8988T (cell line): Measurements from ENCODE around the gene PARD3B.

Source experiments
- DNase-seq: peaks from one replicate; pipeline ENCODE4 v3.0.0; 2011

The PARD3B gene

GRCh38 chr2:205079173-205079572, 533.9 kb downstream of the PARD3B start:
- DNase-seq = no peak

DNA sequence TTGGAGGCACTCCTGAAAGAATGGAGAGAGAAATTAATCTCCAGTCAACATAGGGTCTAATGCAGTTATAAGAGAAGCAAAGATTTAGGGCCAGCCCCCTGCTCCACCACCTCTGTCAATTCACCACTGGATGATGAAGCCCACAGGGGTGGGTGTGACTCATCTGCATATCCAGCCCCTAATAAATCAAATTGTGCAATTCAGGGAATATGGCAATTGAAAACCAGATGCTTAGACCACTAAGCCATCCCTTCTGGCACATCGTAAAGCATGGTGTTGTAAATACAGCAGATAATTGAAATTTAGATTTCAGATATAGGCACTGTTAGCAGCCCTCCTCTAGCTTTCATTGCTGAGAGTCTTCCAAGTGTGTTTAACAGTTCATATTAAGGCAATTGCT, 541.4 kb downstream of the PARD3B start:
- DNase-seq = no peak

DNA sequence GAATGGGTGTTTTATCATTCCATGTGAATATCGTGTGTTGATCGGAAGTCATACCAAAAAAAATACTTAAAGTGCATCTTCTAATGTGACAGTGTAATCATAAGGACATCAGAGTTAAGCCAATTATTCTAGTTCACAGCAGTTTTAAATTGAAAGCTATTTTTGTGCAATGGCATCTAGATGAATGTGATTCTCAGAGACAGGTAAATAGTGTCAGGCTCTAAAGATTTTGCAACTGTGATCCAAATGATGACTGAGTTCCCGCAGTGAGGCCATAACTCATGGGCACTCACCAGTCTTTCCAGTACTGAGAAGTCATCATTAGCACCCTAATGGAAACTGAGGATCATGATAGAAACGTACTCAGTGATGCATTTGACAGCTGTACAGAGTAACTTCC, 542.6 kb downstream of the PARD3B start:
- DNase-seq = no peak

GRCh38 chr2:205089958-205090357, 544.7 kb downstream of the PARD3B start:
- DNase-seq = no peak

DNA sequence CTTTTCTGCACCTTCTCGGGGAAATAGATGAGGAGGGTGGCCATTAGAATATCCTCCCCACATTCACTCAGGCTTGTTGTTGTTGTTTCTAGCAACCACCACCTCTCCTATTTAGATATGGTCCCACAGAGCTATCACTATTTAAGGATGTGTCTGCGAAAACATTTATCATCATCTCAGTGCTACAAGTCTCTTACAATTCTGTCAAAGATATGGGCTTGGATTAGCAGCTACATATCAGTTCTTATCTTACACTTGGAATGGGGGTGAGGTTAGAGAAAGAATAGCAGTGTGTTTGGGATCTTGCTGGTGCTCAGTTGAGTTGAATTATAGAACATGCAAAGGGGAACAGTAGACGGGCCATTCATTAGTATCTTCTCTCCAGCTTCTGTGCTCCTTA, 546.1 kb downstream of the PARD3B start:
- no peak for DNase-seq

GRCh38 chr2:205094031-205094430, 548.8 kb downstream of the PARD3B start:
- no peak for DNase-seq

DNA sequence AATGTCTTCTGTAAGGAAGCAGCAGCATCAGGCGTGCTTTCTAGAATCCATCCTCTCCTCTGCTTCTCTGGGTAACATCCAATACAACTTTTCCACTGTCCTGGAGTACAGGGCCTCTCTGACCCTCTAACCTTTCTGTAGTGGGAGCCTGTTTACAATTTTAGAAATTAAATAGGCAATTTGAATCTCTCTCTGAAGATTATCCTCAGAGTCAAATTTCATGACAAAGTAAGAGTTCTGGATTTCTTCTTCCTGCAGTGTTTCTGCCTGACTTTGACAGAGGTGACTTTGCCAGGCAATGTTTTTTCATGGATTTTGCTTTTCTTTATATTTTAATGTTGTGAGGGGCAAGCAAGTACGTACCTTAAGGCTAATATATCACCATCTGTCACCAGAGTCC, 558.4 kb downstream of the PARD3B start:
- DNase-seq = no peak

DNA sequence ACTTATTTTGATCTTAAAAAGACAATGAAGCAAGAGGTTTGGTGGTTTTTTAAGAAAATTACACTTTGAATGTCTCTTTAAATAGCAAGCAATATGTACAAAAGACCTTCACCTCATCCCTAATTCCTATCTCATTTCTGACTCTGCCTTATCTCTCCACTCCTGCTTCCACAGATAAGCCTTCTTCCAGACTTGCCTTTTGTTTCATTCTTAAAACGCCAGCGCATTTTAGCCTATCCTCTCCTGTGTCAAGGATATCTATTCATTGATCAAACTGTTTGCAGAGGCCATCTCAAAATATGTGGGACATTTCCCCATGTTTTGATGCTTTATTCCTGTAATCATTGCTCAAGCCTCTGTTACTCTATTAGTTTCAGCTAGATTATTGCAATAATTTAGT, 562.5 kb downstream of the PARD3B start:
- DNase-seq = no peak

DNA sequence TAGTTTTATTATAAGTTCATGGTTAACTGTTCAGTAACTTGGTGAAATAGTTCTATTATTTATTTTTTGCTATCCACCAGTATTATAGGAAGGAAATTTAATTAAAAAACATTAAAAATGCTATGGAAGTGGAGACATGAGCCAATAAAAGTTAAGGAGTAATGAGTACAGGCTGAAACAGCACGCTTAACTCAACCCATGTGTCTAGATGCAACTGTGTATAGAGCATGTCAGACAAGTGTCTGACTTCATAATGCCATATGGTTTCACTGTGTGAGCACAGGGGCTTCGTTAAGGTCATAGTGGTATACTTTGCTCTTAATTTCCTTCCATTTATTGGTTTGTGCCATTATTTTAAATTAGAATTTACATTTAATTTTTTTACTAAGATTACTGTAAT, 570.2 kb downstream of the PARD3B start:
- DNase-seq = no peak

- DNase-seq = no peak
Measured at GRCh38 chr2:205117125-205117524, 571.9 kb downstream of the PARD3B start.

- DNase-seq = no peak
Measured at GRCh38 chr2:205119136-205119535, 573.9 kb downstream of the PARD3B start.

DNA sequence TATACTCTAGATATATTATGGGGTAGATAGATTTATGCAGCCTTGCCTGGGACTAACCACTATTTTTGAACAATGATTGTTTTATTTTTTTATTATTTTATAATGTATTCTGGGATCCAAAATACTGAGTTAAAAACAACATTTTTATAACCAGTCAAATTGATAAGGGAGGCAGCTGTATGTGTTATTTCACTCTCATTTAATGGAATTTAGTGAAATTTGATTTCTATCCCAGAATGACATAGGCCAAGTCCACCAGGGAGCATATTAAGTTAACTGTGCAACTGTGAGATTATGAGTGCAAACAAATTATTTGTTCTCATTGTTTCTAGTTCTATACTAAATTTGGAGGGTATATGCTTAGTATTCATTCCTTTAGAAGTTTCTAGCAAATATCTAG, 583.5 kb downstream of the PARD3B start:
- DNase-seq = no peak

DNA sequence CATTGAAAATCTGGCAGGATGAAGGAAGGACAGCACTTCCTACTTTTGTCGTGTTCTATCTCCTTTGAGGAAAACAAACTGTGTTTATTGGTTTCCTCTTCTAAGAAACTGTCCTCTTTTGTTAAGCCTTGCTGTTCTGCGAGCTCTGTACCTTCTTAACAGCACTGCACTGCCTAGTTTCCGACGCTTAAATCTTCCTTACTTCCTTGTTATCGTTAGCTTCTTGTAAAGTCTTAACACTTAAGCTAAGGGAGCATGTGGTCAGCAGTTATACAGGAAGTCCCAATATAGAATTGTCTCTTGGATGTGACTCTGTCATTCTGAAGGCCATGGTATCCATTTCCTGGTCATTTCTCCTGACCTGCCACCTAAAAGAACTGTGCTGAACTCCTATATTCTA, 584.3 kb downstream of the PARD3B start:
- DNase-seq = no peak

- no peak for DNase-seq
Measured at GRCh38 chr2:205130111-205130829, 585.0 kb downstream of the PARD3B start.

DNA sequence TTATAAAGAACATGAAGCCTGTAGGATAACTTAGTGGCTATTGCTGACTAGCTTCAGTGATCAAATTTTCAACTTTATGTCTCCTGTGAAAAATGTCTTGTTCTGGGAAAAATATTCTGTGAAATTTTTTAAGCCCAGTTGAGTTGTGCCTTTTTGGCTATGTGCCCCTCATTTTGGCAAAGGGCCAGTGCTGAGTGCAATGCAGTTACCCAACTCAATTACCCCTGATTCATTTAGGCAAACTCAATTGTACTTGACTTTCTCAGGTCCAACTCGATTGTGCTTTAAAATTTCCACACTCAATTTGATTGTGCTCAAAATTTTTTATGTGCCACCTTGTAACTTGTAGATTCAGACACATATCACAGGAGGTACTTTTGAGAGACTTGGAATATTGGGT, 588.3 kb downstream of the PARD3B start:
- no peak for DNase-seq

GRCh38 chr2:205138735-205139134, 593.5 kb downstream of the PARD3B start:
- DNase-seq = no peak

DNA sequence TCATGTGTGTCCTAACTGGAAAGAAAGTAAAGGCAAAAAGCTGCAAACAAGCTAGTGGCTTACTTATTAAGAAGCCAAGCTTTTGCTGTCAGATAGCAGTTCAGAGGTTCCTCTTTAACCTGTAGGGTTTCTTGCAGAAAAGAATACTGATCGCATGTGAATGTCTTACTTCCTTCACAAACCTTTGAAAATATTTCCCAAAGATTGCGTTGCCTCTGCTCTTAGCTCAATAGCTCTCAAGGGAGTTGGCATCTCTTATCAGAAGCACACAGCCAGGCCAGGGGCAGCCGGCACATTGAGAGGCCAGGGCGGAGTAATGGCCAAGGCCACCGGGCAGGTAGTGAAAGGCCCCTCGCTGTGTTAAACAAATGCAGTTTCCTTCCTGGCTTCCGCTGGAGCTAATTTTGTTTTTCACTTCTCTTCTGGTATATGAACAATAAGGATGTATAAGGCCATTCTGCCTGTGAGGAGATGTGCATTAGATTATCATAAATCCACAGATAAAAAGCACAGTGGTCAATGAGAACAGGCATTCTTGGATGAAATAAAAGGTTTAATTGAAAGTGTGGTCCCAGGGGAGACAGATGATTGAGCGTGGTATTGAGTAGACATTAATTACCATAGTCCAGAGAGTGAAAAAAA, 594.7 kb downstream of the PARD3B start:
- DNase-seq = no peak

GRCh38 chr2:205141381-205141780, 596.1 kb downstream of the PARD3B start:
- no peak for DNase-seq

DNA sequence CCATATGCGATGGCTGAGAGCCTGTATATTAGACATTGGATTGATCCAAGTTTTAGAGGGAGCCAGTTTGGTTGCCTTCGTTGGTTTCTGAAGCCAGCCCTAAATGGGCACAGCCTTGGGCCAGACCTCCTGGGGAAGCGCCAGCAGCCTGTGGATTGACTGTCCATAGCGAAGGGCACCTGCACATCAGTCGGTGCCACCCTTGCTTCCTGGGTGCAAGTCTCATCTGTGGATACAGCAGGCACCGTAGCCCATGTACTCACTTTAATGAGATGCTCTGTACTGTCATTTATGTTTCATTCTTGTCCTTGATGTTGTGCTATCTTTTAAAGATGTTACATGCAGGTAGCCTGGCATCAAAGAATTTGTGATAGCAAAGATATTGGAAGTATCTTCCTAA, 600.6 kb downstream of the PARD3B start:
- DNase-seq = no peak

DNA sequence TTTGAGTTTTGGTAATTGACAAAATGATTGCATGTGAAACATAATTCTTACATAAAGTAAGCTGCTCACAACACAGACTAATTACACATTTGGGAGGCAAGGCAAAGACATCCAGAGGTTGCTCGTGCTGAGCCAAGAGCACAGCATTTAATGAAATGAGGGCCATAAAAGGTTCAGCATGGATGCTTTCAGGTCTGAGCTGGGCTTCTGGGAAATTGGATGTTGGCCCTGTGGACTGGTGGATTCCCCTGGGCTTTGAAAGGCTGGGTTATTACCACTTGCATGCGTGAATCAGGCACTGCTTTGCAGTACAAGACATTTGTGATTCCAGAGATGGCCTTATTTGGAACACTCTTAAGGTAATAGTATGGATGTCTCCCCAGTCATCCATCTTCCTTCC, 603.5 kb downstream of the PARD3B start:
- DNase-seq = no peak

GRCh38 chr2:205156457-205156856, 611.2 kb downstream of the PARD3B start:
- no peak for DNase-seq

DNA sequence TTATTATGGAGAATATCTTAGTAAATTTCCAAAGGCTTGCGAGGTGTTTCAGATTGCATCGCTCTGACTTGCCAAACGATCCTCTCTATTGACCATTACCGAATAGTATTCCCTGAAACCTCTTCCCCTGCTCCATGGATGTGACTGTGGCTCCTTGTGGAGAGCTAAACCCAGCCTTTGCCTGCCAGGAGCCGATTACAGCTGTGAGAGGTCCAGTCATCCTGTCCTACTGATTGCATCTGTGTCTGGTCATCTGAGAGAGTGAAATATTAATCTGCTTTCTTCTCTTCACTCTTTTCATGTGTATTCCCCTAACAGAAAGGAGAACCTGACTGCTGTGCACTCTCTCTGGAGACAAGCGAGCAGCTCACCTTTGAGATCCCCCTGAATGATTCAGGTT, 613.1 kb downstream of the PARD3B start:
- DNase-seq = no peak

- DNase-seq = no peak
Measured at GRCh38 chr2:205161156-205161839, 616.0 kb downstream of the PARD3B start.

DNA sequence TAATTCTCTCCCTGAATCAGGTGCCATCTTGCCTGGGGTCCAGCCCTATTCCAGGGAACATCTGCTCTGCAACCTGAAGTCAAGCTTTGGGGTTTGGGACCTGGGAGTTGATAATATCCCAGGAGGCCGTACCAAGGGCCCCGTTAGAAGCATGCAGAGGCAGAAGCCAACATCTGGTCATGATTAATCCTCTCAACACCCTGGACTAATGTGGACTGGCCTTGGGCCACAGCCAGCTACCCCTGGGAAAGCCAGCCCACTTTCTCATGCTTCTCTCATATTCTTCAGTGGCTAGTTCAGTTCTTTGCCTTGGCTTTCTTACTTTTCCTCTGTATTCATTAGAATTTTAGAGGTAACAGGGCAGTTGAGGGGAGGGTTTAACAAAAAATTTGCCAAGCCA, 621.5 kb downstream of the PARD3B start:
- no peak for DNase-seq
